ENCODE results near the gene PIK3R1. TPM values are rescaled to one million over a fixed set of nuclear protein-coding genes. Genes with fewer than 3 reads are reported as not detected.

Gene PIK3R1
- total RNA-seq, 1 donor, result 26.8 TPM

DNA sequence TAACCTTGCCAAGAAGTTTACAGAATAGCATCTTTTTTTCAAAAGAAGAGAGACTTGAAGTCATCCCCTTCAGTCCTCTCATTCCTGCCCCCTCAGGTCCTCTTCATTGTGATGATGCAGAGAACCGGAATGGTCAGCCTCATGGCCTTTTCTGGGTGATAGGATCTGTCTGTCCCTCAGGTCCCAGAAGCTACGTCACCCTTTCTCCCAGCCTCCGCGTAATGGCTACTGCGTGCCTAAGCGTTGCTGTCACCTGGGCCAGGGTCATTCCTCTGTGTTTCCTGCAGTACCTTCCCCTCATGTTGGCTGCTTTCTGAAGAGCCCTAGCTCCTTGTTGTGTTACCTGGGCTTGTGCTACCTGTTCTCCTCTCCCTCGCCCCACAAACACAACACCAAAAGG lies 4.7 kb downstream of the PIK3R1 start:
- no peaks in the 10 kb centered on the region for H3K27me3 ChIP-seq (ENCODE audit: insufficient read depth, low read length)
- no peak overlapping the region for H3K4me2 ChIP-seq (ENCODE audit: insufficient read depth, low read length)
- peaks cover 18% of the 10 kb centered on the region for H3K4me1 ChIP-seq (ENCODE audit: insufficient read depth, low read length)
- no peak overlapping the region for H3K4me3 ChIP-seq (ENCODE audit: insufficient read depth, low read length)
- no peak overlapping the region for H2AFZ ChIP-seq (ENCODE audit: low read length)
- no peak for DNase-seq (ENCODE audit: insufficient read length, low spot score, missing footprints)
- TF ChIP-seq CTCF (IDR thresholded peaks at IDR 0.05; ENCODE audit: extremely low read depth, low read depth, low read length), result no peak
- H4K20me1 ChIP-seq (ENCODE audit: insufficient read depth, low read length), result peaks cover 44% of the 10 kb centered on the region
- no peaks in the 10 kb centered on the region for H3K36me3 ChIP-seq (ENCODE audit: insufficient read depth, low read length)
- H3K9me3 ChIP-seq (ENCODE audit: low read depth, low read length), result no peaks in the 10 kb centered on the region
- no peak overlapping the region for H3K27ac ChIP-seq (ENCODE audit: low read depth, low read length)
- H3K79me2 ChIP-seq (ENCODE audit: insufficient read depth, low read length), result peaks cover 79% of the 10 kb centered on the region

- Histone ChIP-seq H4K20me1 (ENCODE audit: insufficient read depth, low read length) (peaks cover 50% of the 10 kb centered on the region), H3K9me3 (ENCODE audit: low read depth, low read length) (no peaks in the 10 kb centered on the region), H3K79me2 (ENCODE audit: insufficient read depth, low read length) (peaks cover 85% of the 10 kb centered on the region), H3K27me3 (ENCODE audit: insufficient read depth, low read length) (no peaks in the 10 kb centered on the region), H3K4me1 (ENCODE audit: insufficient read depth, low read length) (peaks cover 24% of the 10 kb centered on the region), H2AFZ (ENCODE audit: low read length) (no peak overlapping the region), H3K4me3 (ENCODE audit: insufficient read depth, low read length) (no peak overlapping the region), H3K27ac (ENCODE audit: low read depth, low read length) (no peak overlapping the region), H3K36me3 (ENCODE audit: insufficient read depth, low read length) (no peaks in the 10 kb centered on the region), H3K4me2 (ENCODE audit: insufficient read depth, low read length) (no peak overlapping the region)
- no peak for DNase-seq (ENCODE audit: insufficient read length, low spot score, missing footprints)
- TF ChIP-seq CTCF (IDR thresholded peaks at IDR 0.05; ENCODE audit: extremely low read depth, low read depth, low read length), result no peak
Measured at GRCh38 chr5:68220914-68221313, 5.4 kb downstream of the PIK3R1 start.

GRCh38 chr5:68221488-68221887 lies 5.9 kb downstream of the PIK3R1 start:
- no peak overlapping the region for H3K4me3 ChIP-seq (ENCODE audit: insufficient read depth, low read length)
- no peak overlapping the region for H3K4me2 ChIP-seq (ENCODE audit: insufficient read depth, low read length)
- no peaks in the 10 kb centered on the region for H3K27me3 ChIP-seq (ENCODE audit: insufficient read depth, low read length)
- H3K36me3 ChIP-seq (ENCODE audit: insufficient read depth, low read length), result peaks cover 4% of the 10 kb centered on the region
- H3K27ac ChIP-seq (ENCODE audit: low read depth, low read length), result no peak overlapping the region
- no peaks in the 10 kb centered on the region for H3K9me3 ChIP-seq (ENCODE audit: low read depth, low read length)
- no peak overlapping the region for H2AFZ ChIP-seq (ENCODE audit: low read length)
- H4K20me1 ChIP-seq (ENCODE audit: insufficient read depth, low read length), result peaks cover 50% of the 10 kb centered on the region
- peaks cover 87% of the 10 kb centered on the region for H3K79me2 ChIP-seq (ENCODE audit: insufficient read depth, low read length)
- DNase-seq (ENCODE audit: insufficient read length, low spot score, missing footprints), result no peak
- peaks cover 24% of the 10 kb centered on the region for H3K4me1 ChIP-seq (ENCODE audit: insufficient read depth, low read length)
- no peak for TF ChIP-seq CTCF (IDR thresholded peaks at IDR 0.05; ENCODE audit: extremely low read depth, low read depth, low read length)

GRCh38 chr5:68222310-68222709 lies 6.8 kb downstream of the PIK3R1 start:
- Histone ChIP-seq H2AFZ (ENCODE audit: low read length) (no peak overlapping the region), H3K27me3 (ENCODE audit: insufficient read depth, low read length) (no peaks in the 10 kb centered on the region), H3K79me2 (ENCODE audit: insufficient read depth, low read length) (peaks cover 84% of the 10 kb centered on the region), H3K36me3 (ENCODE audit: insufficient read depth, low read length) (peaks cover 10% of the 10 kb centered on the region), H3K9me3 (ENCODE audit: low read depth, low read length) (no peaks in the 10 kb centered on the region), H4K20me1 (ENCODE audit: insufficient read depth, low read length) (peaks cover 44% of the 10 kb centered on the region), H3K4me2 (ENCODE audit: insufficient read depth, low read length) (no peak overlapping the region), H3K4me3 (ENCODE audit: insufficient read depth, low read length) (no peak overlapping the region), H3K27ac (ENCODE audit: low read depth, low read length) (no peak overlapping the region), H3K4me1 (ENCODE audit: insufficient read depth, low read length) (peaks cover 19% of the 10 kb centered on the region)
- no peak for TF ChIP-seq CTCF (IDR thresholded peaks at IDR 0.05; ENCODE audit: extremely low read depth, low read depth, low read length)
- DNase-seq (ENCODE audit: insufficient read length, low spot score, missing footprints), result no peak
